SH-SY5Y (cell line): ENCODE data around the gene VPREB1.

ENCODE experiments used
- GATA2 ChIP-seq: IDR thresholded peaks from 2 replicates; pipeline ENCODE4 v1.6.1; 2011; ENCODE audit warnings: mild to moderate bottlenecking, low read depth, low read length
- GATA3 ChIP-seq: IDR thresholded peaks from 2 replicates; pipeline ENCODE4 v1.6.1; 2011; ENCODE audit warnings: low read depth, mild to moderate bottlenecking, low read length, moderate library complexity

DNA sequence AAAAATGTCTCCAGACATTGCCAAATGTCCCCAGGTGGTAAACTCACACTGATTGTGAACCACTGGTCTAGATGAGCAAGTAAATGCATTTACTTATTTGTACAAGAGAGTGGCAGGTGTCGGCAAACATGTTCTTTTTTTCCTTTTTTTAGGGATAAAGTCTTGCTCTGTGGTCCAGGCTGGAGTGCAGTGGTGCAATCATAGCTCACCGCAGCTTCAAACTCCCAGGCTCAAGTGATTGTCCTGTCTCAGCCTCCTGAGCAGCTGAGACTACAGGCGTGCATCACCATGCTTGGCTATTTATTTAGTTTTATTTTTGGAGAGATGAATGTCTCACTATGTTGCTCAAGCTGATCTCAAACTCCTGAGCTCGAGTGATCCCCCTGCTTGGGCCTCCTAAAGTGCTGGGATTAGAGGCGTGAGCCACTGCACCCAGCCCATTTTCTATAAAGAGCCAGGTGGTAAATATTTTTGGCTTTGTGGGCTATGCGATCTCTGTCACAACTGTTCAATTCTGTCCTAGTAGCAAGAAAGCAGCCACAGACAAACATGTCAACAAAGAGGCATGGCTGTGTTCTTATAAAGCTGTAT, 1.4 kb downstream of the VPREB1 start:
- TF ChIP-seq GATA2 (no peak), GATA3 (no peak)
